Peyer's patch (tissue), 4 donors: ENCODE results near the gene PCGF2.

Experiments used
- POLR2A ChIP-seq, 2 donors: fragments of 450-650 bp; IDR thresholded peaks; one replicate each; pipeline ENCODE4 v1.5.1; 2017; ENCODE audit warnings: antibody characterized with exemption in 2 of 2, mild to moderate bottlenecking in 2 of 2, moderate library complexity in 2 of 2
- TF ChIP-seq, protein P1 (sequence below), 6 experiments: fragments of 450-650 bp in 4 of 6; fragments of 200-600 bp in 2 of 6; sonication (generic) in 1 of 6; IDR thresholded peaks; one replicate each; pipeline ENCODE4 v1.5.1; 2017 to 2019; ENCODE audit warnings: antibody characterized with exemption in 6 of 6, mild to moderate bottlenecking in 3 of 6, moderate library complexity in 1 of 6

DNA sequence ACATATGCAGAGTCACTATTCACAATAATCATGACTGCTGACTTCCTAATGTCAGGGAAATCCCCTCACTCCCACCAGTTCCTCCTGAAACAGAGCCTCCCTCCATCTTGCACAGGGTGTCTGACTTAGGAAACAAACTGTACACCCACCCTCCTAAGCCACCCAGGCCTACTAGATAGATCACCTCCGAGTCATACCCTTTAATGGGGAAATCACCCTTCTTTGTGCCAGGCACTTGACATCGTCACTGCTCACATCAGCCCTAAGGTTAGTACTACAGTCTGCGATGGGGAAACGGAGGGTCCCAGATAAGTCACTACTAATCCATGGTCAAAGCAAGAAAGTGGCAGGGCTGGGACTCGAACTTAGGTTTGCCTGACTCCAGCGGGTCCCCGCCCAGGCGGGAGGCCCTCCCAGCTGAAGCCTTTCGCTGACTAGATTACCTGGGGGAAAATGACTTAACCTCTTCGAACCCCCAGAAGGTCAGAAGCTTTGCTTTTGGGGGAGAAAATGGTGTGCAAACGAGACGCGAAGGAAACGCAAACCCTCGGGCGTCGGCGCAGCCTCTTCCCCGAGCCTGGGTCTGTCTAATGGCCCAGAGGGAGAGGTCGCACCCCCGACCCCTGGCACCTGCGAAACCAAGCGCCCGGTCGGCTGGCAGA, 46.5 kb downstream of the PCGF2 start:
- TF ChIP-seq, protein P1, sequence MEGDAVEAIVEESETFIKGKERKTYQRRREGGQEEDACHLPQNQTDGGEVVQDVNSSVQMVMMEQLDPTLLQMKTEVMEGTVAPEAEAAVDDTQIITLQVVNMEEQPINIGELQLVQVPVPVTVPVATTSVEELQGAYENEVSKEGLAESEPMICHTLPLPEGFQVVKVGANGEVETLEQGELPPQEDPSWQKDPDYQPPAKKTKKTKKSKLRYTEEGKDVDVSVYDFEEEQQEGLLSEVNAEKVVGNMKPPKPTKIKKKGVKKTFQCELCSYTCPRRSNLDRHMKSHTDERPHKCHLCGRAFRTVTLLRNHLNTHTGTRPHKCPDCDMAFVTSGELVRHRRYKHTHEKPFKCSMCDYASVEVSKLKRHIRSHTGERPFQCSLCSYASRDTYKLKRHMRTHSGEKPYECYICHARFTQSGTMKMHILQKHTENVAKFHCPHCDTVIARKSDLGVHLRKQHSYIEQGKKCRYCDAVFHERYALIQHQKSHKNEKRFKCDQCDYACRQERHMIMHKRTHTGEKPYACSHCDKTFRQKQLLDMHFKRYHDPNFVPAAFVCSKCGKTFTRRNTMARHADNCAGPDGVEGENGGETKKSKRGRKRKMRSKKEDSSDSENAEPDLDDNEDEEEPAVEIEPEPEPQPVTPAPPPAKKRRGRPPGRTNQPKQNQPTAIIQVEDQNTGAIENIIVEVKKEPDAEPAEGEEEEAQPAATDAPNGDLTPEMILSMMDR (IDR thresholded peaks at IDR 0.05) = no peak
- TF ChIP-seq POLR2A (IDR thresholded peaks at IDR 0.05) = no peak
